ENCODE data around the gene TRAPPC1. TPM values are rescaled to one million over a fixed set of nuclear protein-coding genes. Genes with fewer than 3 reads are reported as not detected.

Gene TRAPPC1
- polyA plus RNA-seq, 1 of the 3 experiments (the other 2 are of a cell fraction), result 555 TPM

DNA sequence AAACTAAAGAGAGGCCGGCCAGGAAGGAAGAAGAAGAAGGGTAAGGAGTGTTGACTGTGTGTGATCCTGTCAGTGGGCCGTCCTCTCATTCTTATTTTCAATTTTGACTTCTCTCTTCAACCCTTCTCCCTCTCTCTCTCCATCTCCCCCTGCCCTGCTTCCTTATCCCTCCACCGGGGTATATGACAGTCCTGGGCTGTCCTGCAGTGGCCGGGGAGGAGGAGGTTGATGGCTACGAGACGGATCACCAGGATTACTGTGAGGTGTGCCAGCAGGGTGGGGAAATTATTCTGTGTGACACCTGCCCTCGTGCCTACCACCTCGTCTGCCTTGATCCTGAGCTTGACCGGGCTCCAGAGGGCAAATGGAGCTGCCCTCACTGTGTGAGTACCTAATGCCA, 37.5 kb downstream of the TRAPPC1 start:
- peaks cover 64 to 81% of the 10 kb centered on the region in 2 experiments for H3K36me3 ChIP-seq (replicated peaks in 1 of 2; ENCODE audit: control insufficient read depth in 1 of 2, insufficient read depth in 2 of 2, low read length in 1 of 2)
- peaks cover 7 to 9% of the 10 kb centered on the region in 2 experiments; a peak in 3 of 4 replicates for H3K4me1 ChIP-seq (ENCODE audit: control insufficient read depth in 1 of 2, insufficient read depth in 2 of 2, low read depth in 1 of 2, low read length in 1 of 2)
- no peak overlapping the region for H3K4me2 ChIP-seq
- no peak overlapping the region for H3K27ac ChIP-seq (ENCODE audit: low read depth in 2 of 2, low read length in 1 of 2)
- peaks cover 13% of the 10 kb centered on the region for H3K79me2 ChIP-seq (ENCODE audit: insufficient read depth)
- WGBS (ENCODE audit: low lambda C conversion rate), result 90% methylated on average over 9 of the region's 9 CpGs
- no peak overlapping the region for H2AFZ ChIP-seq (ENCODE audit: low read depth)
- TF ChIP-seq SIN3A (IDR thresholded peaks at IDR 0.05; ENCODE audit: borderline replicate concordance, low read depth, low read length), result no peak
- TF ChIP-seq, protein P1, sequence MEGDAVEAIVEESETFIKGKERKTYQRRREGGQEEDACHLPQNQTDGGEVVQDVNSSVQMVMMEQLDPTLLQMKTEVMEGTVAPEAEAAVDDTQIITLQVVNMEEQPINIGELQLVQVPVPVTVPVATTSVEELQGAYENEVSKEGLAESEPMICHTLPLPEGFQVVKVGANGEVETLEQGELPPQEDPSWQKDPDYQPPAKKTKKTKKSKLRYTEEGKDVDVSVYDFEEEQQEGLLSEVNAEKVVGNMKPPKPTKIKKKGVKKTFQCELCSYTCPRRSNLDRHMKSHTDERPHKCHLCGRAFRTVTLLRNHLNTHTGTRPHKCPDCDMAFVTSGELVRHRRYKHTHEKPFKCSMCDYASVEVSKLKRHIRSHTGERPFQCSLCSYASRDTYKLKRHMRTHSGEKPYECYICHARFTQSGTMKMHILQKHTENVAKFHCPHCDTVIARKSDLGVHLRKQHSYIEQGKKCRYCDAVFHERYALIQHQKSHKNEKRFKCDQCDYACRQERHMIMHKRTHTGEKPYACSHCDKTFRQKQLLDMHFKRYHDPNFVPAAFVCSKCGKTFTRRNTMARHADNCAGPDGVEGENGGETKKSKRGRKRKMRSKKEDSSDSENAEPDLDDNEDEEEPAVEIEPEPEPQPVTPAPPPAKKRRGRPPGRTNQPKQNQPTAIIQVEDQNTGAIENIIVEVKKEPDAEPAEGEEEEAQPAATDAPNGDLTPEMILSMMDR (IDR thresholded peaks at IDR 0.05), result no peak
- TF ChIP-seq RAD21 (IDR thresholded peaks at IDR 0.05; ENCODE audit: low read length), result no peak
- TF ChIP-seq, protein P2, sequence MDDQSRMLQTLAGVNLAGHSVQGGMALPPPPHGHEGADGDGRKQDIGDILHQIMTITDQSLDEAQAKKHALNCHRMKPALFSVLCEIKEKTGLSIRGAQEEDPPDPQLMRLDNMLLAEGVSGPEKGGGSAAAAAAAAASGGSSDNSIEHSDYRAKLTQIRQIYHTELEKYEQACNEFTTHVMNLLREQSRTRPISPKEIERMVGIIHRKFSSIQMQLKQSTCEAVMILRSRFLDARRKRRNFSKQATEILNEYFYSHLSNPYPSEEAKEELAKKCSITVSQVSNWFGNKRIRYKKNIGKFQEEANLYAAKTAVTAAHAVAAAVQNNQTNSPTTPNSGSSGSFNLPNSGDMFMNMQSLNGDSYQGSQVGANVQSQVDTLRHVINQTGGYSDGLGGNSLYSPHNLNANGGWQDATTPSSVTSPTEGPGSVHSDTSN (IDR thresholded peaks at IDR 0.05), result no peak
- TF ChIP-seq EZH2phosphoT487 (IDR thresholded peaks at IDR 0.05; ENCODE audit: borderline replicate concordance, low read depth), result no peak
- no peak for TF ChIP-seq TEAD4 (IDR thresholded peaks at IDR 0.05; ENCODE audit: borderline replicate concordance, insufficient read depth)
- TF ChIP-seq GATA2 (CRISPR knock-in tag; IDR thresholded peaks at IDR 0.05), result no peak
- no peak for TF ChIP-seq ELF1 (IDR thresholded peaks at IDR 0.05)
- DNase-seq, result no peak
- H3K9me2 ChIP-seq, result no peaks in the 10 kb centered on the region
- no peaks in the 10 kb centered on the region for H3K9me3 ChIP-seq
- peaks cover 3% of the 10 kb centered on the region; the same call in 1 of the 2 replicates for H4K20me1 ChIP-seq (ENCODE audit: insufficient read depth)
- no peaks in the 10 kb centered on the region for H3K27me3 ChIP-seq (ENCODE audit: insufficient read depth)
- no peaks in the 10 kb centered on the region for H3F3A ChIP-seq (replicated peaks; ENCODE audit: insufficient read depth)
- CTCF ChIA-PET, result interaction anchor here (3.5 to 9.4 kb wide), 2 partner anchors 31 to 32 kb away, joined by 13 to 143 read pairs; no protein-coding TSS in a partner anchor
- POLR2A ChIA-PET, result no interaction called here
- no peak overlapping the region for H3K9ac ChIP-seq
- no peak overlapping the region for H3K4me3 ChIP-seq (ENCODE audit: low read depth in 2 of 2, low read length in 1 of 2)

DNA sequence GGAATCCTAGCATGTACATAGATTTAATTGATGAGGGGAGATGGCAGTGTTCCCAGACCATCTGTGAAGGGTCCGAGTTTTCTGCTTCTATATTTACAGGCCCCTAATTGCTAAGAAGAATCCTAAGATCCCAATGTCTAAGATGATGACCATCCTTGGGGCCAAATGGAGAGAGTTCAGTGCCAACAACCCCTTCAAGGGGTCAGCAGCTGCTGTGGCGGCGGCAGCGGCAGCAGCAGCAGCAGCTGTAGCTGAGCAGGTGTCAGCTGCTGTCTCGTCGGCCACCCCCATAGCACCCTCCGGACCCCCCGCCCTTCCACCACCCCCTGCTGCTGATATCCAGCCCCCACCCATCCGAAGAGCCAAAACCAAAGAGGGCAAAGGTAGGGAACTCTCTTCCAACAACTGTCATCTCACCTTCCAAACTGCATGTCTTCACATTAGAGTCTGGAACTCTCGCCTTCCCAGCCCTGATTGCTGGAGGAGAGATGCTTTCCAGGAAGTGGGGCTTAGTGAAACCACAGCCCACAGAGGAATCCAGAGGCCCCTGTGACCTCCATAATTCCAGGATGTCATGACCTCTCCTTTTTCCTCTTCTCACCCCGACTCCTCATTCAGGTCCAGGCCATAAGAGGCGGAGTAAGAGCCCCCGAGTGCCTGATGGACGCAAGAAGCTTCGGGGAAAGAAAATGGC, 38.4 kb downstream of the TRAPPC1 start:
- POLR2A ChIA-PET, result no interaction called here
- DNase-seq, result no peak
- H3K79me2 ChIP-seq (ENCODE audit: insufficient read depth), result peaks cover 22% of the 10 kb centered on the region
- TF ChIP-seq RCOR1 (IDR thresholded peaks at IDR 0.05; ENCODE audit: low read length), result no peak
- TF ChIP-seq TEAD4 (IDR thresholded peaks at IDR 0.05; ENCODE audit: borderline replicate concordance, insufficient read depth), result no peak
- TF ChIP-seq RFX5 (IDR thresholded peaks at IDR 0.05; ENCODE audit: low read length), result no peak
- no peak for TF ChIP-seq YY1 (IDR thresholded peaks at IDR 0.05; ENCODE audit: low read depth)
- no peak for TF ChIP-seq GABPA (IDR thresholded peaks at IDR 0.05; ENCODE audit: low read depth)
- no peak for TF ChIP-seq EP300 (IDR thresholded peaks at IDR 0.05; ENCODE audit: borderline replicate concordance in 1 of 2, low read depth in 1 of 2, low read length in 1 of 2)
- TF ChIP-seq MXI1 (IDR thresholded peaks at IDR 0.05; ENCODE audit: low read depth, low read length), result no peak
- TF ChIP-seq, protein P3, sequence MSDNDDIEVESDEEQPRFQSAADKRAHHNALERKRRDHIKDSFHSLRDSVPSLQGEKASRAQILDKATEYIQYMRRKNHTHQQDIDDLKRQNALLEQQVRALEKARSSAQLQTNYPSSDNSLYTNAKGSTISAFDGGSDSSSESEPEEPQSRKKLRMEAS (IDR thresholded peaks at IDR 0.05; ENCODE audit: low read depth), result no peak
- H3K4me1 ChIP-seq (ENCODE audit: control insufficient read depth in 1 of 2, insufficient read depth in 2 of 2, low read depth in 1 of 2, low read length in 1 of 2), result peaks cover 15 to 18% of the 10 kb centered on the region in 2 experiments
- H4K20me1 ChIP-seq (ENCODE audit: insufficient read depth), result peaks cover 3% of the 10 kb centered on the region; the same call in 1 of the 2 replicates
- H3K9me2 ChIP-seq, result no peaks in the 10 kb centered on the region
- WGBS (ENCODE audit: low lambda C conversion rate), result 97% methylated on average over 12 of the region's 15 CpGs
- H3F3A ChIP-seq (replicated peaks; ENCODE audit: insufficient read depth), result peaks cover 5% of the 10 kb centered on the region
- H3K9me3 ChIP-seq, result no peaks in the 10 kb centered on the region
- CTCF ChIA-PET, result interaction anchor here (1.0 to 3.5 kb wide), 2 partner anchors 28 to 31 kb away, joined by 3 to 13 read pairs; no protein-coding TSS in a partner anchor
- H3K27me3 ChIP-seq (ENCODE audit: insufficient read depth), result no peaks in the 10 kb centered on the region
- H3K4me2 ChIP-seq, result no peak overlapping the region
- H3K27ac ChIP-seq (ENCODE audit: low read depth in 2 of 2, low read length in 1 of 2), result no peak overlapping the region
- no peak overlapping the region for H3K9ac ChIP-seq
- H3K36me3 ChIP-seq (replicated peaks in 1 of 2; ENCODE audit: control insufficient read depth in 1 of 2, insufficient read depth in 2 of 2, low read length in 1 of 2), result peaks cover 55 to 72% of the 10 kb centered on the region in 2 experiments
- H2AFZ ChIP-seq (ENCODE audit: low read depth), result no peak overlapping the region
- H3K4me3 ChIP-seq (ENCODE audit: low read depth in 2 of 2, low read length in 1 of 2), result no peak overlapping the region
